ENCODE results near the gene LCAT. TPM values are rescaled to one million over a fixed set of nuclear protein-coding genes. Genes with fewer than 3 reads are reported as not detected.
"Not testable (repeated sequence)": the region's sequence is repeated elsewhere in the genome, so short reads cannot be mapped to it uniquely, and the experiment has no call there.

Gene LCAT
- total RNA-seq, 1 donor from 2014 or later, result 7.3 TPM

- DNase-seq, result no peak
Measured at GRCh38 chr16:67931712-67932461, 12.0 kb downstream of the LCAT start, which contains the start of gene CTRL. CTRL (minus strand) TSS chr16:67931862; CDS start chr16:67931852, 10 bp downstream.

GRCh38 chr16:67930678-67931211, 13.2 kb downstream of the LCAT start:
- DNase-seq, result no peak

- no peak for DNase-seq
Measured at GRCh38 chr16:67930191-67930590, 13.7 kb downstream of the LCAT start.

- peak; percentile 84 for DNase-seq
Measured at GRCh38 chr16:67928561-67929364, 15.2 kb downstream of the LCAT start.

GRCh38 chr16:67928147-67928546, 15.8 kb downstream of the LCAT start:
- no peak for DNase-seq

GRCh38 chr16:67927131-67927941, 16.6 kb downstream of the LCAT start:
- no peak for DNase-seq

GRCh38 chr16:67926181-67926750, 17.7 kb downstream of the LCAT start:
- DNase-seq, result no peak

GRCh38 chr16:67924140-67924906, 19.6 kb downstream of the LCAT start:
- no peak for DNase-seq

GRCh38 chr16:67923414-67924116, 20.4 kb downstream of the LCAT start:
- no peak for DNase-seq

GRCh38 chr16:67922740-67923139, 21.2 kb downstream of the LCAT start:
- DNase-seq, result no peak

GRCh38 chr16:67922221-67922620, 21.7 kb downstream of the LCAT start:
- no peak for DNase-seq

- DNase-seq, result no peak
Measured at GRCh38 chr16:67919622-67920221, 24.2 kb downstream of the LCAT start.

- DNase-seq, result no peak
Measured at GRCh38 chr16:67917852-67918236, 26.1 kb downstream of the LCAT start.

- peak; percentile 86 for DNase-seq
Measured at GRCh38 chr16:67917140-67917851, 26.6 kb downstream of the LCAT start.

GRCh38 chr16:67915831-67916723, 27.8 kb downstream of the LCAT start:
- no peak for DNase-seq

GRCh38 chr16:67915496-67915769, 28.5 kb downstream of the LCAT start:
- DNase-seq, result not testable (repeated sequence)

- DNase-seq, result no peak
Measured at GRCh38 chr16:67914758-67915495, 29.0 kb downstream of the LCAT start.

- peak; percentile 90 for DNase-seq
Measured at GRCh38 chr16:67910158-67910557, 33.8 kb downstream of the LCAT start.

Data from tongue (tissue), 2 donors.